Fibroblast of peridontal ligament (primary cell): ENCODE data around the gene HSD17B1.

Experiments
- DNase-seq: peaks from one replicate; pipeline ENCODE4 v3.0.0-alpha.2; 2010; ENCODE audit errors: extremely low read depth

The HSD17B1 gene

DNA sequence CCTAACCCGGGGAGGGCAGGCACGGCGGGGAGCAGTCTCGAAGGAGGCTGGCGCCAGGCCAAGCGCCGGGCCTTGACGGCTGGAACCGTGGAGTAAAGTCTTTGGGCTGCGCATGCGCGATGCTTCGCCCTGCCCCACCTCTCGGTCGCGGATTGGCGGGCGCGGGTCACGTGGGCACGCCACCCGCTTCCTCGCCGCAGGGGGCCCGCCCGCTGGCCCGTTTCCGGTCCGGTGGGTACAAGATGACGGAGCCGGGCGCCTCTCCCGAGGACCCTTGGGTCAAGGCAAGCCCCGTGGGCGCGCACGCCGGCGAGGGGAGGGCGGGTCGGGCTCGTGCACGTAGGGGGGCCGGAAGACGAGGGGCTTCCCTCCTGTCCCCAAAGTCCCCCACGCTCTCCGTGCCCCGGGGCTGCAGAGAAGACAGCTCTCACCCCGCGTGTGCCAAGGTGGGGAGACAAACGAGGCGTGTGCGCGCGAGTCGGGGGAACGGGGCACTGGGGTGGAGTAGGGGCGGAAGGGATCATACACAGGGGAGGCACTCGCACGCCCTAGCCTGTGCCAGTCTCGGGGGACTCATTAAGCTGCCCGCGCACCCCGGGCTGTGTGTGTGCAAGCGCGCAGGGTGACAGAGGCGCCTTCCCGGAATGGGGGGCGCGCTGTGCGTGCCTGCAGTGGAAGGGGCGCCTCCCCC, 14.3 kb downstream of the HSD17B1 start, which contains the start of gene MLX:
Gene MLX (plus strand): TSS at position 218 of the 691 bp plus-strand sequence. CDS start 25 bp downstream, at position 243.
- peak; percentile 83 for DNase-seq

GRCh38 chr17:42568341-42569111, 15.8 kb downstream of the HSD17B1 start:
- DNase-seq: no peak

DNA sequence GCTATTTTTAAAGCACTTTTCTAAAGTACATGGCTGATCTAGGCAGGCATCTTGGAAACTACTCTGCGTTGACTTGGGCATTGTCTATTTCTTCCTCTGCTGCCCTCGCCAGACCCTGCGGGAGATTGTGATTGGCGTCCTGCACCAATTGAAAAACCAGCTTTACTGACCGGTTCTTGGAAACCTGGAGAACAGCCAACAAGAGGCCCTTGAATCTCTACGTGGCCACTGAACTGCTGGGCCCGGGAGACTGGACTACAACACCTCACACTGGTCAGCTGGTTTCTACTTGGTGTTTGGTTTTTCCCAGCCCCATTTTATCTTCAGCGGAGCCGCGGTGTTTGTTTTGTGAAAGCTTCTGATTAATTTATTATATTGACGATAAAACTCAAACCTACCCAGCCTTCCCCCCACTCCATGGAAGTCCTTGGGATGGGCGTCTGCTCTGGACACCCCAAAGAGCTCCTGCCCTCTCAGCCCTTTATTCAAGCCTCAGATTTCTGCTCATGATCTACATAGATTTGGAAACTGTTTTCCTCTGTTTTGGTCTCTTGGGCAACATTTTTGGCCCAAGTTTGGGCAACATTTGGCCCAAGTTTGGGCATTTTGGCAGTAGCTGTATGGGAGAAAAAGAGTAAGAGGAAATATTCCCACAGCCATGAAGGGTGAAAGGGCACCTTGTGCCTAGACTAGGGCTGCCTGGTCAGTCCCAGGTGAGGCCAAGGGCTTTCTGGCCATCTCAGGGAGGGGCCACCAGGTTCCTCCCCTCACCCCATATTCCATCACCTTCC, 18.9 kb downstream of the HSD17B1 start:
- DNase-seq: peak; percentile 31

DNA sequence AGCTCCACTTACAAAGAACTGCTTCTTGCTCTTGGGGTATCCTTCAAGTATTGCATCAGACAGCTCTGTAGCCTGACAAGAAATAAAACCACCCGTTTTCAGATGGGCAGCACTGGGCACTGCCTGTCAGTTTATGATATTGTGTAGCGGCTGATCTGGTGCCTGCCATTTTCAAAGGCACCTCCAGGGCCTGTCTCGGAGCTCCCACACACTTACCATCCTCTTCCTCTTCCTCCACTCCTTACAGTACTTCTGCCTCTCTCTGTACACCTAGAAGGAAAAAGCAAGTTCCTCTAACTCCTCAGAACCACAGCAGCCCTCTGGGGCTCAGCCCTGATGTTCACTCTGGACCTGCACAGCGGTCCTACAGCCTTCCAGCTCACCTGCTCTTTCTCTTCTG, 20.4 kb downstream of the HSD17B1 start:
- DNase-seq: no peak

- no peak for DNase-seq
Measured at GRCh38 chr17:42574463-42574862, 21.7 kb downstream of the HSD17B1 start.

DNA sequence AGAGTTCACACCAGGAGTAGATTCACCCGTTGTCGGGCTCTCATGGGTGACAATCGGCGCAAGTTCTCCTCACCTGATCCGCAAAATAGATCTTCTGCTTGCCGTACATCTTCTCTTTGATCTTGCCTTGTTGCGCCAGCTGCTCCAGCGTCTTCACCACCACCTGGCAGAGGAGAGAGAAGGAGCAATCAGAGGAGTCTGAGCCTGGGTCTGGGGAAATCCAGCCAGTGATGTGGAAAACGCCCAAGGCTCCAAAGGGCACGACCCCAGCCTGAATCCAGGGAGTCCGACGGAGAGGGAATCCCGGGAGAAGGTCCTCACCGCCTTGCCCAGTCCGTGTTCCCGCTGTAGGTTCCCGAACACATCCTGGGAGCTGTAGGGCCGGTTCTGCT, 24.4 kb downstream of the HSD17B1 start:
- no peak for DNase-seq

GRCh38 chr17:42577532-42578281, 25.0 kb downstream of the HSD17B1 start, which contains the start of gene PSMC3IP:
PSMC3IP (minus strand) TSS chr17:42577729; CDS start chr17:42577686, 43 bp downstream.
- peak; percentile 91 for DNase-seq

GRCh38 chr17:42578282-42578869, 25.7 kb downstream of the HSD17B1 start:
- DNase-seq: peak; percentile 74

DNA sequence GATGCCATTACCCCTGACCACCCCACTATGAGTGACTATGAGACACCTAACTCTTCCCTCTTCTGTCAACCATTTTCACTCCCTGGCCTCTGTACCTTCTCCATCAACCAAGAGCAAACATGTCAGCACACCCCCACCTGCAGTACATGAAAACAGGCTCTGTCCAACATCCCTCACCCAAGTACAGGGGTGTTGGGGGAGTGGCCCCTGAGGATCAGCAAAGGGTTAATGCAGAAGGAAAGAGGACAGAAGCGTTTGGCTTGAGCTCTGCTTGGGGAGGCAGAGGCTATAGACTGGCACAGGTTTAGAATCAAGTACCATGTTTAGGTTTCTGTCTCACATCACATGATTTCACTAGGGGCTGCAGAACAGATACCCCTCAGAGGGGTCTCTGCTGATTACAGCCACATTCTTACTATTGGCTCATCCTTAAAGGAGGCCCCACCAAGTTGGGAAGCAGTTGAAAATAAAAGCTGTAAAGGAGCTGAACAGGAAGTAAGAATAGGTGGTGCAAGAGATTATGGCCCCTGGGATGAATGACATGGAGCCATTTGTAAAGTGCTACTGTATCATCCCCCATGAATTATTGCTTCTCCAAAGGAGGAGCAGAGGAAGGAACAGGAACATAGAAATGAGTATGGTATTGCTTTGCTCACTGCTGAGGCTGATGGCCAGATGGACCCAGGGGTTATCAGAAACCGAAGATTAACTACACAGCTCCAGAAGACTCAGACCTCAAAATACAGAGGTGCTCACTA, 27.2 kb downstream of the HSD17B1 start:
- no peak for DNase-seq

DNA sequence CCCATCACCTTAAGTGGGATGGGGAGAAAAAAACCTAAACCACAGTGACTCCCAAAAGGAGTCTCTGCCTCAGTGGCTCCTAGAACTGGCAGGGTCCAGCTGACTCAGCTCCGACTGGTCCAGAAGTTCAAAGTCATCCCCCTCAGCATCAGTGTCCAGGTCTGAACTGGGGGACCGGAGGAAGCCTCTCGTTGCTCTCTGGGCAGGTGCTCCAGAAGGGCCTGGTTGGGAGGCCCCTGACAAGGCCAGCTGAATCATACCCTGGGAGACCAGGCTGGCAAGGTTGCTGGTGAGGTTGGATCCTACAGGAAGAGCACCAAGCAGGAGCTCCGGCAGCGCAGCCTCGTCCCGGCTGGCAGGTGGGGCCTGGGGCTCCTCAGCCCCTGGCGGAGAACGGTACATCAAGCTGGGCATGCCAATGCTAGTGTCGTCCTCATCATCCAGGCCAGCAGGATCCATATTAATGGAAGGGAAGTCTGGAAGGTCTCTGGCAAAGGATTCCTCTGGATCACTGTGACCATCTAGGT, 29.1 kb downstream of the HSD17B1 start:
- DNase-seq: no peak

- DNase-seq: no peak
Measured at GRCh38 chr17:42584880-42585279, 32.2 kb downstream of the HSD17B1 start.

DNA sequence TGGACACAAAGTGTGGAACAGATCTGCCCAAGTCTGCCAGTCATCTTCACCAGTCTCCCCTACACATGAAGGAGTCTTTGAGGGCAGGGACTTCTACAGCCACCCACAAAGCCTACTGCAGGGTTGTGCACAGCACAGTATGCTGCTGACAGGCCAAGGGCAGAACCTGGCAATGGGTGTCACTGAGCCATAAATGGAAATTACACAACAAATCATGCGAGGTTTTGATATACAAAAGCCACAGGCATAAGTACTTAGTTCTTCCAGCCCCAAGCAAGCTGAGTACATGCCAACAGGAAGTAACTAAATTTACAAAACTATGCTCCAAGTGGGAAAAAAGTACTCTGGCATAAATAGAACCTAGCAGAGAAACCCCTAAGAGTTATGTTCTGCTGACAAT, 32.6 kb downstream of the HSD17B1 start:
- no peak for DNase-seq

- DNase-seq: no peak
Measured at GRCh38 chr17:42586514-42587230, 33.9 kb downstream of the HSD17B1 start.

DNA sequence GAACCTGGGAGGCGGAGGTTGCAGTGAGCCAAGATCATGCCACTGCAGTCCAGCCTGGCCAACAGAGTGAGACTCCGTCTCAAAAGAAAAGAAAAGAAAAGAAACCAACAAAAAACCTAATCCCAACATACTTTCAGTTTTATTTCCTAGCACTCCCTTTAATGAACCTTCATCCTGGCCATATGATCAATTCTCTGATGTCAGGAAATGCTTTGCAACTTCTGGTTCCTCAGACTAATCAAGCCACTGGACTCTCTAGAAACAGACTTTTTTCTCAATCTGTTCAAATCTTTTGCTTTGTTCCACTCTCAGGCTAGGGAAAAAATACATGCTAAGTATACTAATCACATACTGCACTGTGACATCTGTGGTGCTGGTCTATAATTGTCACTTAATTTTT, 38.2 kb downstream of the HSD17B1 start:
- no peak for DNase-seq

DNA sequence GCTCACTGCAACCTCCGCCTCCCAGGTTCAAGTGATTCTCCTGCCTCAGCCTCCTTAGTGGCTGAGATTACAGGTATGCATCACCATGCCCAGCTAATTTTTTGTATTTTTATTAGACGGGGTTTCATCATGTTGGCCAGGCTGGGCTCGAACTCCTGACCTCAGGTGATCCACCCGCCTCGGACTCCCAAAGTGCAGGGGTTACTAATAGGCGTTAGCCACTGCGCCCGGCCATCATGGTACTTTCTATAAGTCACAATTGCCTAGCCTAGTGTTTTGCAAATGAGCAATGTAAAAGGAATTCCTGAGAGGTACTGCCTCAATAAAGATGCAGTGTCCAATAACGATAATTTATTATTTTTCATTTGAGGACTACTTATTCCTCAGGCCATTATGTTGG, 38.7 kb downstream of the HSD17B1 start:
- DNase-seq: no peak

DNA sequence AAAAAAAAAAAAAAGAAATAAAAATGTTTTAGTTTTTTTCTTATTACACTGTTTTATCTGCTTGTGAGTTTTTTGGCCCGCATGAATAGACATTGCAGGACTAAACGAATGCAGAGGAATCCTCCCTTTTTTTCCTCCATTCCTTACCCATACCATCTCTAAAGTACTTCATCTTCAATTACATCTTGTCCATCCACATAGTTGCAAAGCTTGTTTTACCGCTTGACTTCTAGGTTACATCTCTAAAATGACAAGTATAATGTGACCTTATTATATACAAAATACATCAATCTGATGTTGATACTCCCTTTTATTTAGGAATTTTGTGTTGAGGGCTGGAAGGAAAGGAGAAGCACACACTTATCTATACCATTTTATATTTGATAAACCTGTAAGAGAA, 43.7 kb downstream of the HSD17B1 start:
- DNase-seq: no peak

- DNase-seq: peak; percentile 47
Measured at GRCh38 chr17:42598905-42599304, 46.2 kb downstream of the HSD17B1 start.

DNA sequence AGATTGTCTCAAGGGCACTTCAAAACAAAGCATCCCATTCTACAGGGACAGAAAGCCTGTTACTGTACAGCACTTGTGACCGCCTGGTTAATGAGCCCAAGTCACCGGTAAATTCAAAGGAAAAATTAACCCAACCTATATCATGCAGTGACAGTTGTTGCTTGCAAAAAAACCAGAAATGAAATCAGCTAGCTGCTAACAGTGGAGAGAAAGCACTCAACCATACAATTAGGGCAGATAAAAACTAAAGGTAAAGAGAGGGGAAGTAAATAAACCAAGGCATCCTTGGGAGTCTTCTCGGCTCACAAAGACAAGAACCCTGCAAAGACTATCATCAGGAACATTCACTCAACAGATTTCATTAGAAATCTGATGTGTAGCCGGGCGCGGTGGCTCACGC, 50.6 kb downstream of the HSD17B1 start:
- no peak for DNase-seq
